Panc1 (cell line): ENCODE measurements around the gene PET100. TPM values are rescaled to one million over a fixed set of nuclear protein-coding genes. Genes with fewer than 3 reads are reported as not detected.

ENCODE experiments used
- ATAC-seq: fragments of 200-7000 bp; cut with Tn5 transposase; 2 replicates; pipeline ENCODE4 v1.9.1; 2020; ENCODE audit warnings: mild to moderate bottlenecking, moderate library complexity
- BruUV-seq: library from RNA; stranded (reverse); fragments of 400-500 nt; replicated peaks from 2 replicates; lab custom pipeline; 2021; lab: Mats Ljungman, UMichigan
- CTCF ChIA-PET: fragments of 300-600 bp; sonication (Branson Sonifier 250); formaldehyde crosslinking; loops from one replicate; lab custom pipeline; 2022; ENCODE audit warnings: antibody characterized with exemption; lab: Charles Lee
- POLR2A ChIA-PET: fragments of 300-600 bp; sonication (Branson Sonifier 250); formaldehyde crosslinking; loops from one replicate; lab custom pipeline; 2022; ENCODE audit warnings: antibody characterized with exemption; lab: Charles Lee
- DNase-seq: peaks from one replicate; pipeline ENCODE4 v3.0.0-alpha.2; 2010; ENCODE audit warnings: low read depth, low spot score
- H3K27ac ChIP-seq: 2 replicates; pipeline ENCODE4 v1.5.1; 2011; ENCODE audit warnings: mild to moderate bottlenecking, low read length, inconsistent platforms
- H3K27me3 ChIP-seq: fragments of 200-500 bp; sonication (Bioruptor generic); 2 replicates; pipeline ENCODE4 v1.6.0; 2014; ENCODE audit warnings: low read length, inconsistent platforms; ENCODE audit not compliant: control insufficient read depth, insufficient read depth
- H3K36me3 ChIP-seq: fragments of 200-500 bp; sonication (Bioruptor generic); 2 replicates; pipeline ENCODE4 v1.5.1; 2014; ENCODE audit warnings: inconsistent platforms, mild to moderate bottlenecking, low read length, moderate library complexity; ENCODE audit not compliant: control insufficient read depth, insufficient read depth
- H3K4me1 ChIP-seq: 2 replicates; pipeline ENCODE4 v1.5.1; 2011; ENCODE audit warnings: inconsistent platforms, mild to moderate bottlenecking, low read length, moderate library complexity; ENCODE audit not compliant: control insufficient read depth, insufficient read depth
- H3K4me3 ChIP-seq, 2 experiments: 2 replicates each; pipeline ENCODE4 v1.5.1; 2011 to 2012; ENCODE audit warnings: low read depth in 2 of 2, low read length in 2 of 2, mild to moderate bottlenecking in 2 of 2, inconsistent platforms in 1 of 2, moderate library complexity in 1 of 2
- H3K9me3 ChIP-seq: fragments of 200-500 bp; sonication (Bioruptor generic); 2 replicates; pipeline ENCODE4 v1.5.1; 2014; ENCODE audit warnings: low read depth, mild to moderate bottlenecking, inconsistent platforms, low read length, moderate library complexity; ENCODE audit not compliant: control insufficient read depth, insufficient read depth
- POLR2AphosphoS5 ChIP-seq: IDR thresholded peaks from 2 replicates; pipeline ENCODE4 v1.6.1; 2012; ENCODE audit warnings: mild to moderate bottlenecking, low read depth, low read length, moderate library complexity
- SIN3A ChIP-seq: IDR thresholded peaks from 2 replicates; pipeline ENCODE4 v1.6.1; 2012; ENCODE audit warnings: low read depth, mild to moderate bottlenecking, low read length, moderate library complexity, borderline replicate concordance; ENCODE audit not compliant: insufficient read depth
- TCF7L2 ChIP-seq: IDR thresholded peaks from 2 replicates; pipeline ENCODE4 v1.6.1; 2011; ENCODE audit warnings: mild to moderate bottlenecking, low read depth, low read length, inconsistent platforms
- in situ Hi-C: cut with HindIII; loops from 2 replicates; pipeline ENCODE4 v1.10.0; 2016; ENCODE audit warnings: low sequenced_read_pairs, low pct_unique_long_range_greater_than_20kb
- intact Hi-C: fragments of 100-400 bp; cut with micrococcal nuclease; formaldehyde crosslinking; loops from one replicate; pipeline ENCODE4 v1.10.0; 2022; ENCODE audit not compliant: unreplicated experiment
- total RNA-seq: library from RNA; stranded (reverse); gene quantifications from one replicate; pipeline ENCODE4 v1.2.1, GENCODE V29; 2021; ENCODE audit not compliant: unreplicated experiment
- TF ChIP-seq, protein P1 (sequence below): fragments of 450-650 bp; IDR thresholded peaks from 2 replicates; pipeline ENCODE4 v1.5.1; 2017; ENCODE audit warnings: mild to moderate bottlenecking
- TF ChIP-seq, protein P2 (sequence below), 2 experiments: IDR thresholded peaks; 2 replicates each; pipeline ENCODE4 v1.6.1; 2011 to 2012; ENCODE audit warnings: low read depth in 2 of 2, control low read depth in 1 of 2, low read length in 1 of 2, mild to moderate bottlenecking in 1 of 2, moderate library complexity in 1 of 2; ENCODE audit not compliant: insufficient read depth in 1 of 2

PET100 gene
- total RNA-seq, 1 experiment from 2014 or later = 109 TPM

DNA sequence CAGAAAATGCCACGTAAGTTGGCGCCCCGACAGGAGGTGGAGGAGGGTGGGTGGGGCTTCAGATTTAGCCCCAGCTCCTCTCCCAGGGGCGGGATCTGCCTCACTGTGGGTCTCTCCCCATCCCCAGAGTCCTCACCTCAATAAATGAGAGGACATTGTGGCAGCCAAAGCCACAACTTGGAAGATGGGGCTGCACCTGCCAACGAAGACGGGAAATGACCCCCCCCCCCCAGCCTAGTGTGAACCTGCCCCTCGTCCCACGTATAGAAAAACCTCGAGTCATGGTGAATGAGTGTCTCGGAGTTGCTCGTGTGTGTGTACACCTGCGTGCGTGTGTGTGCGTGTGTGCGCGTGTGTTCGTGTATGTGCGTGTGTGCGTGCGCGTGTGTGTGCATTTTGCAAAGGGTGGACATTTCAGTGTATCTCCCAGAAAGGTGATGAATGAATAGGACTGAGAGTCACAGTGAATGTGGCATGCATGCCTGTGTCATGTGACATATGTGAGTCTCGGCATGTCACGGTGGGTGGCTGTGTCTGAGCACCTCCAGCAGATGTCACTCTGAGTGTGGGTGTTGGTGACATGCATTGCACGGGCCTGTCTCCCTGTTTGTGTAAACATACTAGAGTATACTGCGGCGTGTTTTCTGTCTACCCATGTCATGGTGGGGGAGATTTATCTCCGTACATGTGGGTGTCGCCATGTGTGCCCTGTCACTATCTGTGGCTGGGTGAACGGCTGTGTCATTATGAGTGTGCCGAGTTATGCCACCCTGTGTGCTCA, 49.6 kb downstream of the PET100 start:
- TF ChIP-seq, protein P1, sequence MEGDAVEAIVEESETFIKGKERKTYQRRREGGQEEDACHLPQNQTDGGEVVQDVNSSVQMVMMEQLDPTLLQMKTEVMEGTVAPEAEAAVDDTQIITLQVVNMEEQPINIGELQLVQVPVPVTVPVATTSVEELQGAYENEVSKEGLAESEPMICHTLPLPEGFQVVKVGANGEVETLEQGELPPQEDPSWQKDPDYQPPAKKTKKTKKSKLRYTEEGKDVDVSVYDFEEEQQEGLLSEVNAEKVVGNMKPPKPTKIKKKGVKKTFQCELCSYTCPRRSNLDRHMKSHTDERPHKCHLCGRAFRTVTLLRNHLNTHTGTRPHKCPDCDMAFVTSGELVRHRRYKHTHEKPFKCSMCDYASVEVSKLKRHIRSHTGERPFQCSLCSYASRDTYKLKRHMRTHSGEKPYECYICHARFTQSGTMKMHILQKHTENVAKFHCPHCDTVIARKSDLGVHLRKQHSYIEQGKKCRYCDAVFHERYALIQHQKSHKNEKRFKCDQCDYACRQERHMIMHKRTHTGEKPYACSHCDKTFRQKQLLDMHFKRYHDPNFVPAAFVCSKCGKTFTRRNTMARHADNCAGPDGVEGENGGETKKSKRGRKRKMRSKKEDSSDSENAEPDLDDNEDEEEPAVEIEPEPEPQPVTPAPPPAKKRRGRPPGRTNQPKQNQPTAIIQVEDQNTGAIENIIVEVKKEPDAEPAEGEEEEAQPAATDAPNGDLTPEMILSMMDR = no peak; the same call in 1 of the 2 replicates
- TF ChIP-seq, protein P2, sequence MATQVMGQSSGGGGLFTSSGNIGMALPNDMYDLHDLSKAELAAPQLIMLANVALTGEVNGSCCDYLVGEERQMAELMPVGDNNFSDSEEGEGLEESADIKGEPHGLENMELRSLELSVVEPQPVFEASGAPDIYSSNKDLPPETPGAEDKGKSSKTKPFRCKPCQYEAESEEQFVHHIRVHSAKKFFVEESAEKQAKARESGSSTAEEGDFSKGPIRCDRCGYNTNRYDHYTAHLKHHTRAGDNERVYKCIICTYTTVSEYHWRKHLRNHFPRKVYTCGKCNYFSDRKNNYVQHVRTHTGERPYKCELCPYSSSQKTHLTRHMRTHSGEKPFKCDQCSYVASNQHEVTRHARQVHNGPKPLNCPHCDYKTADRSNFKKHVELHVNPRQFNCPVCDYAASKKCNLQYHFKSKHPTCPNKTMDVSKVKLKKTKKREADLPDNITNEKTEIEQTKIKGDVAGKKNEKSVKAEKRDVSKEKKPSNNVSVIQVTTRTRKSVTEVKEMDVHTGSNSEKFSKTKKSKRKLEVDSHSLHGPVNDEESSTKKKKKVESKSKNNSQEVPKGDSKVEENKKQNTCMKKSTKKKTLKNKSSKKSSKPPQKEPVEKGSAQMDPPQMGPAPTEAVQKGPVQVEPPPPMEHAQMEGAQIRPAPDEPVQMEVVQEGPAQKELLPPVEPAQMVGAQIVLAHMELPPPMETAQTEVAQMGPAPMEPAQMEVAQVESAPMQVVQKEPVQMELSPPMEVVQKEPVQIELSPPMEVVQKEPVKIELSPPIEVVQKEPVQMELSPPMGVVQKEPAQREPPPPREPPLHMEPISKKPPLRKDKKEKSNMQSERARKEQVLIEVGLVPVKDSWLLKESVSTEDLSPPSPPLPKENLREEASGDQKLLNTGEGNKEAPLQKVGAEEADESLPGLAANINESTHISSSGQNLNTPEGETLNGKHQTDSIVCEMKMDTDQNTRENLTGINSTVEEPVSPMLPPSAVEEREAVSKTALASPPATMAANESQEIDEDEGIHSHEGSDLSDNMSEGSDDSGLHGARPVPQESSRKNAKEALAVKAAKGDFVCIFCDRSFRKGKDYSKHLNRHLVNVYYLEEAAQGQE (IDR thresholded peaks at IDR 0.05; ENCODE audit: insufficient read depth in 1 of 2, low read depth in 2 of 2, low read length in 1 of 2) = no peak
- TF ChIP-seq SIN3A (no peak), POLR2AphosphoS5 (no peak), TCF7L2 (no peak)
- DNase-seq (no peak), ATAC-seq (no peak)
- no peak overlapping the region for H3K4me3 ChIP-seq
- no peak overlapping the region for H3K27ac ChIP-seq
- POLR2A ChIA-PET = no interaction called here
- no peaks in the 10 kb centered on the region for H3K9me3 ChIP-seq
- intact Hi-C loops = no loop called here
- CTCF ChIA-PET = no interaction called here
- in situ Hi-C loops = no loop called here
- no TSS peak for BruUV-seq
- H3K27me3 ChIP-seq = no peaks in the 10 kb centered on the region
- H3K36me3 ChIP-seq = no peaks in the 10 kb centered on the region; the same call in 1 of the 2 replicates
- H3K4me1 ChIP-seq = no peaks in the 10 kb centered on the region; the same call in 1 of the 2 replicates

- 0 out of 2 replicates have a peak, but pooled peaks have one; percentile 24 for TF ChIP-seq TCF7L2
- TF ChIP-seq, protein P1 = no peak
- in situ Hi-C loops = no loop called here
- H3K36me3 ChIP-seq = no peaks in the 10 kb centered on the region; the same call in 1 of the 2 replicates
- H3K4me1 ChIP-seq = no peaks in the 10 kb centered on the region; the same call in 1 of the 2 replicates
- intact Hi-C loops = loop anchor here (5.0 kb wide), 1 partner anchor 113 kb away; no protein-coding TSS in a partner anchor
- H3K27ac ChIP-seq = no peak overlapping the region
- DNase-seq (no peak), ATAC-seq (peak; percentile 59)
- H3K4me3 ChIP-seq = peak overlapping the region; percentile 46 to 85
- no peaks in the 10 kb centered on the region for H3K27me3 ChIP-seq
- no peaks in the 10 kb centered on the region for H3K9me3 ChIP-seq
- POLR2A ChIA-PET = no interaction called here
- BruUV-seq = no TSS peak
- CTCF ChIA-PET = interaction anchor here (0.8 to 0.9 kb wide), 2 partner anchors 11 to 112 kb away, joined by 3 to 12 read pairs; partner anchors contain the start of gene RETN
These were observed 50.4 kb downstream of the PET100 start for GRCh38 chr19:7679771-7680605.
